ENCODE data around the gene STRBP.

Gene STRBP

GRCh38 chr9:123131993-123132392, 136.4 kb downstream of the STRBP start:
- DNase-seq (ENCODE audit: low read depth): no peak
- no peak overlapping the region for H3K4me3 ChIP-seq (ENCODE audit: control insufficient read depth, low read depth, low read length)
- no peak for TF ChIP-seq CTCF (conservative IDR thresholded peaks at IDR 0.05; ENCODE audit: control insufficient read depth, insufficient read depth, low read depth, low read length)

- TF ChIP-seq CTCF (conservative IDR thresholded peaks at IDR 0.05; ENCODE audit: control insufficient read depth, insufficient read depth, low read depth, low read length): no peak
- DNase-seq (ENCODE audit: low read depth): peak; percentile 29
- H3K4me3 ChIP-seq (ENCODE audit: control insufficient read depth, low read depth, low read length): no peak overlapping the region
Measured at GRCh38 chr9:123131258-123131657, 137.1 kb downstream of the STRBP start.

GRCh38 chr9:123129423-123129822, 139.0 kb downstream of the STRBP start:
- no peak for DNase-seq (ENCODE audit: low read depth)
- H3K4me3 ChIP-seq (ENCODE audit: control insufficient read depth, low read depth, low read length): no peak overlapping the region
- no peak for TF ChIP-seq CTCF (conservative IDR thresholded peaks at IDR 0.05; ENCODE audit: control insufficient read depth, insufficient read depth, low read depth, low read length)

- DNase-seq (ENCODE audit: low read depth): no peak
- TF ChIP-seq CTCF (conservative IDR thresholded peaks at IDR 0.05; ENCODE audit: control insufficient read depth, insufficient read depth, low read depth, low read length): no peak
- no peak overlapping the region for H3K4me3 ChIP-seq (ENCODE audit: control insufficient read depth, low read depth, low read length)
Measured at GRCh38 chr9:123128591-123128990, 139.8 kb downstream of the STRBP start.

- no peak for TF ChIP-seq CTCF (conservative IDR thresholded peaks at IDR 0.05; ENCODE audit: control insufficient read depth, insufficient read depth, low read depth, low read length)
- H3K4me3 ChIP-seq (ENCODE audit: control insufficient read depth, low read depth, low read length): no peak overlapping the region
- no peak for DNase-seq (ENCODE audit: low read depth)
Measured at GRCh38 chr9:123127512-123128075, 140.8 kb downstream of the STRBP start.

- no peak for DNase-seq (ENCODE audit: low read depth)
- TF ChIP-seq CTCF (conservative IDR thresholded peaks at IDR 0.05; ENCODE audit: control insufficient read depth, insufficient read depth, low read depth, low read length): no peak
Measured at GRCh38 chr9:123121457-123121856, 146.9 kb downstream of the STRBP start.

GRCh38 chr9:123120953-123121352, 147.4 kb downstream of the STRBP start:
- TF ChIP-seq CTCF (conservative IDR thresholded peaks at IDR 0.05; ENCODE audit: control insufficient read depth, insufficient read depth, low read depth, low read length): no peak
- DNase-seq (ENCODE audit: low read depth): no peak
- no peak overlapping the region for H3K4me3 ChIP-seq (ENCODE audit: control insufficient read depth, low read depth, low read length)

More at GRCh38 chr9:123121457-123121856, 146.9 kb downstream of the STRBP start:
- no peak overlapping the region for H3K4me3 ChIP-seq (ENCODE audit: control insufficient read depth, low read depth, low read length)
